ENCODE results near the gene MANEA.
"Not testable (repeated sequence)": the region's sequence is repeated elsewhere in the genome, so short reads cannot be mapped to it uniquely, and the experiment has no call there.

MANEA gene

DNA sequence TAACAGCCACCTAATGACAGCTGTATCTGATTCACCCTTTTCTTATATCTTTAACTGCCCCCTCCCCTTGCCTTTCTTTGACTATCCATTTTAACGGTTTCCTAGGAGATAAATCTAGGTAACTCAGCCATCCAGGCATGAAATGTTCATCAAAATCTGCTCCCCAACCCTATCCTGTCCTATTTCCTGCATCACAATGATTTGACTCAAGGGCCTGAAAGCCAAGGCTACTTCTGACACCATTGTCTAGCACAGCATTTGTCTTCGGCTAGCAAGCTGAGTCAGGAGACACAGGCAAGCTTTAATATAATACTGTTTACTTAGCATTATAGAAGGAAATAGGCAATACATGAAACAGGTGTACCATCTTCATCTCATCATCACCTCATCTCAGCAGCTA is 31.6 kb upstream of the MANEA start:
- ChIA-PET POLR2A (no interaction called here), CTCF (interaction anchor here (1.4 kb wide), 1 partner anchor 23 kb away, joined by 3 read pairs; no protein-coding TSS in a partner anchor)
- H3K27me3 ChIP-seq (replicated peaks in 2 of 5; ENCODE audit: control insufficient read depth in 4 of 5, insufficient read depth in 5 of 5, low read length in 4 of 5): peaks cover 0 to 4% (median 0%) of the 10 kb centered on the region in 5 experiments
- H3K36me3 ChIP-seq (ENCODE audit: control insufficient read depth in 4 of 4, insufficient read depth in 4 of 4, low read length in 3 of 4): no peaks in the 10 kb centered on the region
- H3K4me3 ChIP-seq (ENCODE audit: control insufficient read depth in 1 of 7, extremely low read depth in 1 of 7, insufficient read depth in 4 of 7, low read depth in 2 of 7, low read length in 6 of 7): no peak overlapping the region
- H3K9me3 ChIP-seq (ENCODE audit: control extremely low read depth in 1 of 5, control insufficient read depth in 4 of 5, insufficient read depth in 2 of 5, low read depth in 1 of 5, low read length in 4 of 5): no peaks in the 10 kb centered on the region
- H3K4me1 ChIP-seq (ENCODE audit: control extremely low read depth in 1 of 4, control insufficient read depth in 4 of 4, insufficient read depth in 4 of 4, low read length in 3 of 4): no peaks in the 10 kb centered on the region
- no peak for DNase-seq
- no peak overlapping the region for H3K27ac ChIP-seq (ENCODE audit: insufficient read depth in 1 of 2, low read depth in 1 of 2, low read length in 2 of 2, poor library complexity in 1 of 2, severe bottlenecking in 2 of 2)
- 80% methylated on average over 1 of the region's 2 CpGs for WGBS (ENCODE audit: insufficient coverage)

- Histone ChIP-seq H3K4me3 (ENCODE audit: control insufficient read depth in 1 of 7, extremely low read depth in 1 of 7, insufficient read depth in 4 of 7, low read depth in 2 of 7, low read length in 6 of 7) (no peak overlapping the region), H3K36me3 (ENCODE audit: control insufficient read depth in 4 of 4, insufficient read depth in 4 of 4, low read length in 3 of 4) (no peaks in the 10 kb centered on the region), H3K27me3 (replicated peaks in 2 of 5; ENCODE audit: control insufficient read depth in 4 of 5, insufficient read depth in 5 of 5, low read length in 4 of 5) (peaks cover 0 to 4% (median 0%) of the 10 kb centered on the region in 5 experiments), H3K27ac (ENCODE audit: insufficient read depth in 1 of 2, low read depth in 1 of 2, low read length in 2 of 2, poor library complexity in 1 of 2, severe bottlenecking in 2 of 2) (no peak overlapping the region), H3K9me3 (ENCODE audit: control extremely low read depth in 1 of 5, control insufficient read depth in 4 of 5, insufficient read depth in 2 of 5, low read depth in 1 of 5, low read length in 4 of 5) (no peaks in the 10 kb centered on the region), H3K4me1 (ENCODE audit: control extremely low read depth in 1 of 4, control insufficient read depth in 4 of 4, insufficient read depth in 4 of 4, low read length in 3 of 4) (no peaks in the 10 kb centered on the region)
- CTCF ChIA-PET: no interaction called here
- DNase-seq: no peak
- no CpG with 5 or more reads among the region's 1 CpG for WGBS (ENCODE audit: insufficient coverage)
- POLR2A ChIA-PET: no interaction called here
These were observed 31.2 kb upstream of the MANEA start for GRCh38 chr6:95546148-95546547.

DNA sequence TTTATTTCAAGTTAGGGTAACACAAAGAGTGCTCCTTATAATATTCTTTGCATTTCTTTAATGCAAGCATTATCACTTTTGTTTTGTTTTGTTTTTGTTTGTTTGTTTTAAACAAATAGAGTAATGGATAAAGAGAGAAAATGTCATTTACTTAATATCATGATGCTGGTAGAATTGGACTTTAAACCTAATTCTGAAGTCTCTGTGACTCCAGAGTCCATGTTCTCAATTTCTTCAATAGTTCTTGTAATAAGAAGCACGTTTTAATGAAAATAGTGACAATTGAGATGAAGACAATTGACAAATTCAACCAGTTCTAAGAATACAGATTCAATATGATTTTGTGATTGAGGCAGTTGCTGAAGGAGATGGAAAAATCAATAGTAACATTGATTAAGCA is 30.3 kb upstream of the MANEA start:
- no peak overlapping the region for H3K4me3 ChIP-seq (ENCODE audit: control insufficient read depth in 1 of 7, extremely low read depth in 1 of 7, insufficient read depth in 4 of 7, low read depth in 2 of 7, low read length in 6 of 7)
- no peak for DNase-seq
- H3K36me3 ChIP-seq (ENCODE audit: control insufficient read depth in 4 of 4, insufficient read depth in 4 of 4, low read length in 3 of 4): no peaks in the 10 kb centered on the region
- H3K27me3 ChIP-seq (replicated peaks in 2 of 5; ENCODE audit: control insufficient read depth in 4 of 5, insufficient read depth in 5 of 5, low read length in 4 of 5): peaks cover 0 to 7% (median 0%) of the 10 kb centered on the region in 5 experiments
- H3K4me1 ChIP-seq (ENCODE audit: control extremely low read depth in 1 of 4, control insufficient read depth in 4 of 4, insufficient read depth in 4 of 4, low read length in 3 of 4): no peaks in the 10 kb centered on the region
- H3K27ac ChIP-seq (ENCODE audit: insufficient read depth in 1 of 2, low read depth in 1 of 2, low read length in 2 of 2, poor library complexity in 1 of 2, severe bottlenecking in 2 of 2): no peak overlapping the region
- WGBS (ENCODE audit: insufficient coverage): no CpG with 5 or more reads among the region's 1 CpG
- POLR2A ChIA-PET: no interaction called here
- CTCF ChIA-PET: no interaction called here
- no peaks in the 10 kb centered on the region for H3K9me3 ChIP-seq (ENCODE audit: control extremely low read depth in 1 of 5, control insufficient read depth in 4 of 5, insufficient read depth in 2 of 5, low read depth in 1 of 5, low read length in 4 of 5)

- 95% methylated on average over 2 of the region's 3 CpGs for WGBS (ENCODE audit: insufficient coverage)
- no peaks in the 10 kb centered on the region for H3K9me3 ChIP-seq (ENCODE audit: control extremely low read depth in 1 of 5, control insufficient read depth in 4 of 5, insufficient read depth in 2 of 5, low read depth in 1 of 5, low read length in 4 of 5)
- no peak overlapping the region for H3K4me3 ChIP-seq (ENCODE audit: control insufficient read depth in 1 of 7, extremely low read depth in 1 of 7, insufficient read depth in 4 of 7, low read depth in 2 of 7, low read length in 6 of 7)
- H3K27ac ChIP-seq (ENCODE audit: insufficient read depth in 1 of 2, low read depth in 1 of 2, low read length in 2 of 2, poor library complexity in 1 of 2, severe bottlenecking in 2 of 2): no peak overlapping the region
- H3K4me1 ChIP-seq (ENCODE audit: control extremely low read depth in 1 of 4, control insufficient read depth in 4 of 4, insufficient read depth in 4 of 4, low read length in 3 of 4): no peaks in the 10 kb centered on the region
- ChIA-PET POLR2A (no interaction called here), CTCF (no interaction called here)
- peaks cover 0 to 7% (median 0%) of the 10 kb centered on the region in 5 experiments for H3K27me3 ChIP-seq (replicated peaks in 2 of 5; ENCODE audit: control insufficient read depth in 4 of 5, insufficient read depth in 5 of 5, low read length in 4 of 5)
- no peak for DNase-seq
- no peaks in the 10 kb centered on the region for H3K36me3 ChIP-seq (ENCODE audit: control insufficient read depth in 4 of 4, insufficient read depth in 4 of 4, low read length in 3 of 4)
These were observed 29.0 kb upstream of the MANEA start for GRCh38 chr6:95548188-95548786.

DNA sequence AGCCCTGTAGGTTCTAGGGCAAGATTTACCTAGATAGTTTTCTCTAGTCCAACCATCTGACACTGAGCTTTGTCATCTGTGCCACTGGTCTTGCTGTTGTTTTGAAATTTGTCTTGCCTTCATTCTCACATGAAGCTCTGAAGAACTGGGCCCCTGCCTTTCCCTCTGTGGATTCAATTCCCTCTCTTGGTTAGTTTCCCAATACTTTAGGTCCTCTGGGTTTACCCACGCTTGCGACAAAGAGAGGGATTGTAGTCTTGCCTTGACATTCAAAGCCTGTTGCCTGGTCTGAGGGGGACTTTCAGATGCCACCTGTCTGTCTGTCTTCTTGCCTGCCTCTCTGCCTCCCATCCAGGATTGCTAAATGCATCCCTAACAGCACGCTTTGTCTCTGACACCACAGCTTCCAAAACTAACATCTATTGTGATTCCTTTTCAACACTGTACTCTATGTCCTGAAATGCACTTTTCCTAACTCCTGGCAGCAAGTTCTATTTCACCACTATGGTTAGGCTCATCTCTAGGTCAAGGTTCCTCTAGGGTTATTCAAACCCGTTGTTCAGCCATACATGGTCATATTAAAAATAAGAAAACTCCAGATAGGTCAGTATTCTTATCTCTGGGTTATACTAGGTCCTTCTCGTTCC is 25.5 kb upstream of the MANEA start:
- H3K27ac ChIP-seq (ENCODE audit: insufficient read depth in 1 of 2, low read depth in 1 of 2, low read length in 2 of 2, poor library complexity in 1 of 2, severe bottlenecking in 2 of 2): no peak overlapping the region
- ChIA-PET CTCF (no interaction called here), POLR2A (no interaction called here)
- H3K36me3 ChIP-seq (ENCODE audit: control insufficient read depth in 4 of 4, insufficient read depth in 4 of 4, low read length in 3 of 4): no peaks in the 10 kb centered on the region
- no peak for DNase-seq
- WGBS (ENCODE audit: insufficient coverage): 92% methylated on average over 4 of the region's 5 CpGs
- no peak overlapping the region for H3K4me3 ChIP-seq (ENCODE audit: control insufficient read depth in 1 of 7, extremely low read depth in 1 of 7, insufficient read depth in 4 of 7, low read depth in 2 of 7, low read length in 6 of 7)
- H3K27me3 ChIP-seq (replicated peaks in 2 of 5; ENCODE audit: control insufficient read depth in 4 of 5, insufficient read depth in 5 of 5, low read length in 4 of 5): peaks cover 0 to 6% (median 0%) of the 10 kb centered on the region in 5 experiments
- H3K4me1 ChIP-seq (ENCODE audit: control extremely low read depth in 1 of 4, control insufficient read depth in 4 of 4, insufficient read depth in 4 of 4, low read length in 3 of 4): no peaks in the 10 kb centered on the region
- H3K9me3 ChIP-seq (ENCODE audit: control extremely low read depth in 1 of 5, control insufficient read depth in 4 of 5, insufficient read depth in 2 of 5, low read depth in 1 of 5, low read length in 4 of 5): no peaks in the 10 kb centered on the region

- Histone ChIP-seq H3K27ac (ENCODE audit: insufficient read depth in 1 of 2, low read depth in 1 of 2, low read length in 2 of 2, poor library complexity in 1 of 2, severe bottlenecking in 2 of 2) (no peak overlapping the region), H3K27me3 (replicated peaks in 2 of 5; ENCODE audit: control insufficient read depth in 4 of 5, insufficient read depth in 5 of 5, low read length in 4 of 5) (peaks cover 0 to 5% (median 0%) of the 10 kb centered on the region in 5 experiments), H3K36me3 (ENCODE audit: control insufficient read depth in 4 of 4, insufficient read depth in 4 of 4, low read length in 3 of 4) (no peaks in the 10 kb centered on the region), H3K9me3 (ENCODE audit: control extremely low read depth in 1 of 5, control insufficient read depth in 4 of 5, insufficient read depth in 2 of 5, low read depth in 1 of 5, low read length in 4 of 5) (no peaks in the 10 kb centered on the region), H3K4me1 (ENCODE audit: control extremely low read depth in 1 of 4, control insufficient read depth in 4 of 4, insufficient read depth in 4 of 4, low read length in 3 of 4) (no peaks in the 10 kb centered on the region), H3K4me3 (ENCODE audit: control insufficient read depth in 1 of 7, extremely low read depth in 1 of 7, insufficient read depth in 4 of 7, low read depth in 2 of 7, low read length in 6 of 7) (no peak overlapping the region)
- CTCF ChIA-PET: no interaction called here
- WGBS (ENCODE audit: insufficient coverage): no CpG with 5 or more reads among the region's 1 CpG
- no peak for DNase-seq
- POLR2A ChIA-PET: no interaction called here
These were observed 23.5 kb upstream of the MANEA start for GRCh38 chr6:95553880-95554279.

DNA sequence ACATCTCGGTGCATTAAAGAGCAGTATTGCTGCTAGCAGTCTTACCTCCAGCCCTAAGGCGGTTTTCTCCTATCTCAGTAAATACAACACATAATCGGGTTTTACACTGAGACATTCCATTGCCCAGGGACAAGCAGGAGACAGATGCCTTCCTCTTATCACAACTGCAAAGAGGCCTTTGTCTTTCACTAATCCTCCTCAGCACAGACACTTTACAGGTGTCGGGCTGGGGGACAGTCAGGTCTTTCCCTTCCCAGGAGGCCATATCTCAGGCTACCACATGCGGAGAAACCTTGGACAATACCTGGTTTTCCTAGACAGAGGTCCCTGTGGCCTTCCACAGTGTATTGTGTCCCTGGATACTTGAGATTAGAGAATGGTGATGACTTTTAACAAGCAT is 16.4 kb upstream of the MANEA start:
- H3K9me3 ChIP-seq (ENCODE audit: control extremely low read depth in 1 of 5, control insufficient read depth in 4 of 5, insufficient read depth in 2 of 5, low read depth in 1 of 5, low read length in 4 of 5); H3K4me3 ChIP-seq (ENCODE audit: control insufficient read depth in 1 of 7, extremely low read depth in 1 of 7, insufficient read depth in 4 of 7, low read depth in 2 of 7, low read length in 6 of 7); DNase-seq; H3K27me3 ChIP-seq (replicated peaks in 2 of 5; ENCODE audit: control insufficient read depth in 4 of 5, insufficient read depth in 5 of 5, low read length in 4 of 5); POLR2A ChIA-PET; H3K27ac ChIP-seq (ENCODE audit: insufficient read depth in 1 of 2, low read depth in 1 of 2, low read length in 2 of 2, poor library complexity in 1 of 2, severe bottlenecking in 2 of 2); CTCF ChIA-PET; H3K4me1 ChIP-seq (ENCODE audit: control extremely low read depth in 1 of 4, control insufficient read depth in 4 of 4, insufficient read depth in 4 of 4, low read length in 3 of 4); H3K36me3 ChIP-seq (ENCODE audit: control insufficient read depth in 4 of 4, insufficient read depth in 4 of 4, low read length in 3 of 4): not testable (repeated sequence)
- 100% methylated on average over 4 of the region's 5 CpGs for WGBS (ENCODE audit: insufficient coverage)
